ENCODE results near the gene SOX18. TPM values are rescaled to one million over a fixed set of nuclear protein-coding genes. Genes with fewer than 3 reads are reported as not detected.
"Not testable (repeated sequence)": the region's sequence is repeated elsewhere in the genome, so short reads cannot be mapped to it uniquely, and the experiment has no call there.

SOX18 gene
- polyA plus RNA-seq (ENCODE audit: low read depth in 6 of 6) = not detected

DNA sequence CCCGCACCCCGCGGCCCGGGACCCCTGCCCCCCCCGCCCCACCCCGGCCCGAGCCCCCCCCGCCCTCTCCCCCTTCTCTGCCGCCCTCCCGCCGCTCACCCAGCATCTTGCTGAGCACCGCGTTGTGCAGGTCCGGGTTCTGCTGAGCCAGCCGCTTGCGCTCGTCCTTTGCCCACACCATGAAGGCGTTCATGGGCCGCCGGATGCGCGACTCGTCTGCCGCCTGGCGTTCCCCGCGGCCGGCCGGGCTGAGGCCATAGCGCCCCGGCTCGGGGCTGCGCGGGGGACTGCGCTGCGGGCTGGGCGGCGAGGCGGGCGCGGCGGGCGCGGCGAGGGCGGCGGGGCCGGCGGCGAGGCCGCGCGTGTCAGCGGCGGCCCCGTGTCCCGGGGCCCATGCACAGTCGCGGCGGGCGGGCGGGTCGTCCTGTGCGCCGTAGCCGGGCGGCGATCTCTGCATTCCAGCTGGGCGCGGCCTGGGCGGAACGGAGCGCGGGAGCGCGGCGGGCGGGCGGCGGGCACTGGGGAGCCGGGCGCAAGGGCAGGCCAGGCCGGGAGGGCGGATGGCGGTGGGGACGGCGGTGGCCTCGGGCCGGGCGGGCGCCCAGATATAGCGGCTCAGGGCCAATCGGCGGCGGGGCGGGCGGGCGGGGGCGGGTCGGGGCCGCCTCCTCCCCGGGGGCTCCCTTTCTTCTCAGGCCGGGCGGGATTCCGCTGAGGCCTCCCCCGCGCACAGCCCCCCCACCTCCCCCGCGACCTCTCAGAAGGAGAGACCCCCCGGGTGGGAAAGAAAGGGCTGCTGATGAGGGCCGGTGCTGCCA, at the start of gene SOX18:
SOX18 (minus strand) TSS at position 580 of the 818 bp plus-strand sequence; CDS start at position 457, 123 bp downstream.
- H3K27ac Mint-ChIP-seq = no peak within 1 kb of the TSS

DNA sequence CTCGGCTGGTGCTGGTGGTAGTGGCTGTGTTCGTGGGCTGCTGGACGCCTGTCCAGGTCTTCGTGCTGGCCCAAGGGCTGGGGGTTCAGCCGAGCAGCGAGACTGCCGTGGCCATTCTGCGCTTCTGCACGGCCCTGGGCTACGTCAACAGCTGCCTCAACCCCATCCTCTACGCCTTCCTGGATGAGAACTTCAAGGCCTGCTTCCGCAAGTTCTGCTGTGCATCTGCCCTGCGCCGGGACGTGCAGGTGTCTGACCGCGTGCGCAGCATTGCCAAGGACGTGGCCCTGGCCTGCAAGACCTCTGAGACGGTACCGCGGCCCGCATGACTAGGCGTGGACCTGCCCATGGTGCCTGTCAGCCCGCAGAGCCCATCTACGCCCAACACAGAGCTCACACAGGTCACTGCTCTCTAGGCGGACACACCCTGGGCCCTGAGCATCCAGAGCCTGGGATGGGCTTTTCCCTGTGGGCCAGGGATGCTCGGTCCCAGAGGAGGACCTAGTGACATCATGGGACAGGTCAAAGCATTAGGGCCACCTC, 49.1 kb upstream of the SOX18 start:
- Mint-ChIP-seq H3K36me3 (peaks cover 0 to 8% of the 10 kb centered on the region in 2 donors), H3K27me3 (peaks cover 0 to 8% (median 3%) of the 10 kb centered on the region in 3 donors), H3K27ac (peak overlapping the region in 2 of 6 donors; percentile 0 to 67), H3K4me3 (no peak overlapping the region), H3K4me1 (peaks cover 16 to 21% (median 19%) of the 10 kb centered on the region in 3 donors), H3K9me3 (peaks cover 0 to 6% (median 0%) of the 10 kb centered on the region in 7 donors)
- ATAC-seq (ENCODE audit: low read depth in 2 of 2) = no peak
- no peak for DNase-seq

More for the DNA sequence above, at the start of gene SOX18:
- no peak for DNase-seq
- Mint-ChIP-seq H3K9me3 (no peaks in the 10 kb centered on the region), H3K36me3 (no peaks in the 10 kb centered on the region), H3K27me3 (peaks cover 24 to 78% (median 68%) of the 10 kb centered on the region in 3 donors), H3K4me3 (peak within 1 kb of the TSS in 7 of 8 donors; percentile 35 to 75 (median 64)), H3K4me1 (peaks cover 7 to 14% (median 9%) of the 10 kb centered on the region in 3 donors)
- ATAC-seq (ENCODE audit: low read depth in 2 of 2) = peak; percentile 59 to 67

DNA sequence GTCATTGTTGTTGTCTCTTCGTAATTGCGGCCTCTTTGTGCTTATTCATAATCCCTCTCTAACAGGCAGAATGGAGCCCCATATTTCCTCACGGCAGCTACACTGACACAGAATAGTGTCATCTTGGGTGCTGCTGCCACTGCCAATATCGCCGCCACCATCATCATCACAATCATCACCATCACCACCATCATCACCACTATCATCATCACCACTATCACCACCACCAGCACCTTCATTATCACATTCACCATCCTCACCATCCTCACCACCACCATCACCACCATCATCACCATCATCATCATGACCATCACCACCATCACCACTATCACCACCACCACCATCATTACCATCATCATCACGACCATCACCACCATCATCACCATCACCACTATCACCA, 47.1 kb upstream of the SOX18 start:
- peak overlapping the region in 1 of 6 donors; percentile 5 for H3K27ac Mint-ChIP-seq
- H3K4me3 Mint-ChIP-seq = no peak overlapping the region
- peaks cover 10 to 19% (median 19%) of the 10 kb centered on the region in 3 donors for H3K4me1 Mint-ChIP-seq
- H3K9me3 Mint-ChIP-seq = peaks cover 0 to 6% (median 0%) of the 10 kb centered on the region in 7 donors
- ATAC-seq (ENCODE audit: low read depth in 2 of 2) (no peak), DNase-seq (no peak)
- H3K27me3 Mint-ChIP-seq = peaks cover 0 to 4% (median 0%) of the 10 kb centered on the region in 3 donors
- H3K36me3 Mint-ChIP-seq = peaks cover 0 to 8% of the 10 kb centered on the region in 2 donors

DNA sequence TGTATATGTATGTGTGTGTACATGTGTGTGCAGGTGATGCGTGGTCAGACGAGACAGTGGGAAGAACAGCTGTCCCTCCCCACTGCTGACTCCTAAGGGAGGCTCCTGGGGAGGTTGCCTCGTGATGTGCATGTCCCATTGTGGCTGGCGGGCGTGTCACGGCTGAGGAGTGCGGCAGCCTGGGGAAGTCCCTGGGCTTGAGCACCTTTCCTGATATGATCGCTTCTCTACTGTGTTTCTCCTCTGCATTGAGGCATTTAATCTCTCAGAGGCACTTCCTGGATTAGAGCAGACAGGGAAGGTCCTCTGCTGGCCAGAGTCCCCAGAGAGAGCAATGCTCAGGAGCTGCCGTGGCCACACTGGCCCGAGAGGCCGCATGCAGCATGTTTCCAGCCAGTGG, 46.5 kb upstream of the SOX18 start:
- peaks cover 6 to 15% (median 13%) of the 10 kb centered on the region in 3 donors for H3K4me1 Mint-ChIP-seq
- peaks cover 0 to 8% of the 10 kb centered on the region in 2 donors for H3K36me3 Mint-ChIP-seq
- H3K4me3 Mint-ChIP-seq = no peak overlapping the region
- no peaks in the 10 kb centered on the region for H3K27me3 Mint-ChIP-seq
- peaks cover 0 to 6% (median 0%) of the 10 kb centered on the region in 7 donors for H3K9me3 Mint-ChIP-seq
- DNase-seq = no peak
- ATAC-seq (ENCODE audit: low read depth in 2 of 2) = no peak
- H3K27ac Mint-ChIP-seq = no peak overlapping the region

DNA sequence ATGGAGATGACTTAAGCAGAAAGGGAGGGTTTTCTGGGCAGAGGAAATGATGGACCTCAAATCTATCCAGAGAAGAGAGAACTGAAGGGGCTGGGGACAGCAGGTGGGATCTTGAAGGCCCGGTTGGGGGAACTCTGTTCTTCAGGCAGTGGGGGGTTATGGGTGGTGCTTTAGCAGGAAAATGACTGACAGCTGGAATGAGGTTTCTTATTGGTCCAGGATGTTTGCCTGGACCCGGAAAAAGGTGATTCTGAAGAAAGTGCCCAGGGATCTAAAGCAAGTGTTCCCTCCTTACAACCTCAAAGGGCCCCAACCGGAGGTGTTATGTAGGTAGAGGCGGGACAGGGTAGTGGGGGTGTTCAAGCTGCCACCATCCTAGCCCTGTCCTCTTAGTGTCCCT, 46.0 kb upstream of the SOX18 start:
- ATAC-seq (ENCODE audit: low read depth in 2 of 2) = no peak
- no peak for DNase-seq
- Mint-ChIP-seq H3K9me3 (peaks cover 0 to 6% (median 0%) of the 10 kb centered on the region in 7 donors), H3K4me3 (no peak overlapping the region), H3K36me3 (peaks cover 0 to 8% of the 10 kb centered on the region in 2 donors), H3K4me1 (peaks cover 6 to 15% (median 10%) of the 10 kb centered on the region in 3 donors), H3K27me3 (no peaks in the 10 kb centered on the region), H3K27ac (no peak overlapping the region)

DNA sequence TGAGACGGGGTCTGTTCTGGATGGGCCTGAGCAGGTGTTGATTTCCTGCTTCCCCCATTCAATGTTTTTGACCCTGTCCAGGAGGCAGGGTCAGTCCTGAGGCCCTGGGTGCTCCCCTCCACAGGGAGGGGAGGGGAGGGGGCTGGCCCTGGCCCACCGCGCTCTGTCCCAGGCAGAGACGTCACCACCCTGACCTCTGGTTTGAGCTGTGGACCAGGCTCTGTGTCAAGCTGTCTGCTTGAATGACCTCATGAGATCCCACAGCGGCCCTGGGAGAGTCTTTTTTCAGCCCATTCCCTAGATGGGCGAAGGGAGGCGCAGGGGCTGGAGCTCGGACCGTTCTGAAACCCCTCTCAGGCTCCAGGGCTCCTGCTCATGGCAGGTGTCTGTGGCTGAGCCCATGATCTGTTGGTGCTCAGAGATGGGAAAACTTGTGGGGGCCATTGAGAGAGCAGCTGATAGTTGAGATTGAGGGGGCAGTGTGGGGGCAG, 43.6 kb upstream of the SOX18 start:
- DNase-seq (no peak), ATAC-seq (ENCODE audit: low read depth in 2 of 2) (no peak)
- Mint-ChIP-seq H3K4me1 (peaks cover 2 to 18% (median 6%) of the 10 kb centered on the region in 3 donors), H3K27ac (peak overlapping the region in 2 of 6 donors; percentile 85 to 86), H3K27me3 (peaks cover 0 to 7% (median 0%) of the 10 kb centered on the region in 3 donors), H3K4me3 (no peak overlapping the region), H3K9me3 (peaks cover 0 to 6% (median 0%) of the 10 kb centered on the region in 7 donors), H3K36me3 (peaks cover 0 to 8% of the 10 kb centered on the region in 2 donors)

DNA sequence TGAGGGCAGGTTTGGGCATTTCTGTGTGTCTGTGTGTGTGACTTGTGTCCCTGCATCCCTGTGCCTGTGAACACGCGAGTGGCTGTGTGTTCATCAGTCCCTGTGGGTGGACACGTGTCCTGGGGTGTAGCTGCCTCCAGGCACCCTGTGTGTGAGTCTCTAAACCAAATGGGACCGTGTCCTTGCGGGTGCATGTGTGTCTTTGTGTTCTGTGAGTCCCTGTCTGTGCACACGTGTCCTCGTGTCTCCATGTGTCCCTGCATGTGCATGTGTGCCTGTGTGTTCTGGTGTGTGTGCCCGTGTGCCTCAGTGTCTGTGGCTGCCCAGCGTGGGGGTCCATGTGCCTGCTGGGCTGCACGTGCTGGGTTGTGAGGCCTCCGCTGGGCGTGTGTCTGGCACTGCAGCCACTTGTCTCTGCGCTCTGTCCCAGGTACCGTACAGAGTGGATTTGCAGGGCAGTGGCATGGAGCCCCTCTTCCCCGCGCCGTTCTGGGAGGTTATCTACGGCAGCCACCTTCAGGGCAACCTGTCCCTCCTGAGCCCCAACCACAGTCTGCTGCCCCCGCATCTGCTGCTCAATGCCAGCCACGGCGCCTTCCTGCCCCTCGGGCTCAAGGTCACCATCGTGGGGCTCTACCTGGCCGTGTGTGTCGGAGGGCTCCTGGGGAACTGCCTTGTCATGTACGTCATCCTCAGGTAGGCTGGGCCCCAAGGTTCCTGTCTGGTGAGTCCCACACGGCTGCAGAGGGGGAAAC, 43.0 kb upstream of the SOX18 start:
- peaks cover 0 to 8% of the 10 kb centered on the region in 2 donors for H3K36me3 Mint-ChIP-seq
- no peak overlapping the region for H3K4me3 Mint-ChIP-seq
- H3K27ac Mint-ChIP-seq = no peak overlapping the region
- DNase-seq (no peak), ATAC-seq (ENCODE audit: low read depth in 2 of 2) (no peak)
- peaks cover 0 to 6% (median 3%) of the 10 kb centered on the region in 7 donors for H3K9me3 Mint-ChIP-seq
- peaks cover 2 to 18% (median 6%) of the 10 kb centered on the region in 3 donors for H3K4me1 Mint-ChIP-seq
- peaks cover 0 to 7% (median 0%) of the 10 kb centered on the region in 3 donors for H3K27me3 Mint-ChIP-seq

DNA sequence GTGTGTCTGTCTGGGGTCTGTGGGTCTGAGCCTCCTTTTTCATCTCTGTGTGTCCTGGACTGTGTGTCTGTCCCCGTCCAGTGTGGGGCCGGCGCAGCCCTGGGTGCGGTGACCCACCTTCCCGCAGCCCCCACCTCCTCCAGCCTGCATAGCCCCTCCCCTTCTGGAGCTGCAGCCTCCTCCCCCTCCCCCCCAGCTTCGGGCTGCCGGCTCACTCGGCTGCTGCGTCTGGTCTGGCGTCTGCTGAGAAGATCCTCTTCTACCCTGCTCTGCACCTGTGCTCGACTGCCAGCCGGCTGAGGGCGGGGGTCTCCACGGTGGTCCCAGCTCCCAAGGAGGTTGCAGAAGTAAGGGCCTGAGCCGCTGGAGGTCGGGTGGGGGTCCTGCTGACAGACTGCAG, 42.3 kb upstream of the SOX18 start:
- DNase-seq (no peak), ATAC-seq (ENCODE audit: low read depth in 2 of 2) (no peak)
- no peak overlapping the region for H3K27ac Mint-ChIP-seq
- peaks cover 0 to 7% (median 0%) of the 10 kb centered on the region in 3 donors for H3K27me3 Mint-ChIP-seq
- H3K4me1 Mint-ChIP-seq = peaks cover 2 to 15% (median 6%) of the 10 kb centered on the region in 3 donors
- peaks cover 0 to 4% of the 10 kb centered on the region in 2 donors for H3K36me3 Mint-ChIP-seq
- peaks cover 0 to 6% (median 3%) of the 10 kb centered on the region in 7 donors for H3K9me3 Mint-ChIP-seq
- peak overlapping the region in 1 of 8 donors; percentile 15 for H3K4me3 Mint-ChIP-seq

DNA sequence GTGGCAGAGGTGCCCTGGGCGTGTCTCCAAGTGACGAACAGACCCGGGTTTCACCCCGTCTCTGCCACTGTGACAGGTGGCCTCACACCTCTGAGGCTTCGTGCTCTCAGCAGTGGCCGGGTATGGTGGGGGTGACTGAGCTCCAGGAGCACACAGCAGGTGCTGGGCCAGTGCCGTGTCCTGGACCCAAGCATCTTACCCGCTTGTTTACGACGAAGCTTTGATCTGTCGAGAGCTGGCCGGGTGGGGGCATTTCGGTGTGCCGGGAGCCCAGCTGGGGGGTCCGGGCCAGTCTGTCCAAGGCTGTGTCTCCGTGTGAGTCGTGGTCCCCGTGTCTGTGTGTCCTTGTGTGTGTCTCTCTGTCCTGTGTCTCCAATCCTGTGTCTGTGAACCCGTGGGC, 41.9 kb upstream of the SOX18 start:
- no peak for ATAC-seq (ENCODE audit: low read depth in 2 of 2)
- no peak for DNase-seq
- Mint-ChIP-seq H3K27me3 (peaks cover 0 to 7% (median 0%) of the 10 kb centered on the region in 3 donors), H3K9me3 (peaks cover 0 to 7% (median 0%) of the 10 kb centered on the region in 7 donors), H3K4me3 (no peak overlapping the region), H3K27ac (no peak overlapping the region), H3K36me3 (no peaks in the 10 kb centered on the region), H3K4me1 (peaks cover 2 to 12% (median 6%) of the 10 kb centered on the region in 3 donors)

DNA sequence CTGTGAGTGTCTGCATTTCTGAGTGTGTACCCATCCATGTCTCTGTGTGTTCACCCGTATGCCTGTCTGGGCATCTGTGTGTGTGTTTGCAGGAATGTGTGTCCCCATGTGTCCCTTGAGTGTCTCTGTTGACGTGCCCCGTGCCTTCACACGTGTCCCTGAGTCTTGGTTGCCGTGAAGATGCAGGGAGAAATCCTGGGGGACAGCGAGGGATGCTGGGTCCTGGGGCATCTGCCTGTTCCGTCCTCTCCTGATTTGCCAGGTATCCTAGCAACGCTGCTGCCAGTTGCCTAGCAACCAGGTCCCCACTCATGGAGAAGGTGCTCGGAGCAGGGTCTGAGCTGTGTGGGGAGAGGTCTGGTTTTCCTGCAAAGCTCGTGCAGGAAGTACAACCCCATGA, 40.7 kb upstream of the SOX18 start:
- Mint-ChIP-seq H3K4me3 (no peak overlapping the region), H3K27me3 (peaks cover 0 to 7% (median 1%) of the 10 kb centered on the region in 3 donors), H3K9me3 (peaks cover 0 to 7% (median 0%) of the 10 kb centered on the region in 7 donors), H3K36me3 (no peaks in the 10 kb centered on the region), H3K4me1 (peaks cover 2 to 12% (median 7%) of the 10 kb centered on the region in 3 donors), H3K27ac (no peak overlapping the region)
- DNase-seq = no peak
- no peak for ATAC-seq (ENCODE audit: low read depth in 2 of 2)

DNA sequence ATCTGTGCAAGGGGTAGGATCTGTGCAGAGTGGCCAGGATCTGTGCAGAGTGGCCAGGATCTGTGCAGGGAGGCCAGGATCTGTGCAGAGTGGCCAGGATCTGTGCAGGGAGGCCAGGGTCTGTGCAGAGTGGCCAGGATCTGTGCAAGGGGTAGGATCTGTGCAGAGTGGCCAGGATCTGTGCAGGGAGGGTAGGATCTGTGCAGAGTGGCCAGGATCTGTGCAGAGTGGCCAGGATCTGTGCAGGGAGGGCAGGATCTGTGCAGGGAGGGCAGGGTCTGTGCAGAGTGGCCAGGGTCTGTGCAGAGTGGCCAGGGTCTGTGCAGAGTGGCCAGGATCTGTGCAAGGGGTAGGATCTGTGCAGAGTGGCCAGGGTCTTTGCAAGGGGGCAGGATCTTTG, 39.1 kb upstream of the SOX18 start:
- H3K36me3 Mint-ChIP-seq; H3K27ac Mint-ChIP-seq; DNase-seq; H3K4me3 Mint-ChIP-seq; ATAC-seq (ENCODE audit: low read depth in 2 of 2); H3K9me3 Mint-ChIP-seq: not testable (repeated sequence)
- Mint-ChIP-seq H3K4me1 (peaks cover 7 to 19% (median 18%) of the 10 kb centered on the region in 3 donors), H3K27me3 (peaks cover 6 to 13% (median 7%) of the 10 kb centered on the region in 3 donors)

DNA sequence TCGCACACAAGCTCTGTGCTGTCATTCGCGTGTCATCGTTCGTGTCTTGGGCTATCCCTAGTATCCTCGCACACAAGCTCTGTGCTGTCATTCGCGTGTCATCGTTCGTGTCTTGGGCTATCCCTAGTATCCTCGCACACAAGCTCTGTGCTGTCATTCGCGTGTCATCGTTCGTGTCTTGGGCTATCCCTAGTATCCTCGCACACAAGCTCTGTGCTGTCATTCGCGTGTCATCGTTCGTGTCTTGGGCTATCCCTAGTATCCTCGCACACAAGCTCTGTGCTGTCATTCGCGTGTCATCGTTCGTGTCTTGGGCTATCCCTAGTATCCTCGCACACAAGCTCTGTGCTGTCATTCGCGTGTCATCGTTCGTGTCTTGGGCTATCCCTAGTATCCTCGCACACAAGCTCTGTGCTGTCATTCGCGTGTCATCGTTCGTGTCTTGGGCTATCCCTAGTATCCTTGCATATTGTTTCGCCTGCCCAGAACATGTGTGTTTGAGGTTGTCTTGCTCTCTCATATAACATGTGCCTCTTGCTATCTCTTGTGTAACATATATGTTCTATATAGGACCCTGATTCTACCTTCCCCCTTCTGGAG, 37.9 kb upstream of the SOX18 start:
- H3K9me3 Mint-ChIP-seq; DNase-seq; H3K4me3 Mint-ChIP-seq; ATAC-seq (ENCODE audit: low read depth in 2 of 2); H3K27ac Mint-ChIP-seq; H3K36me3 Mint-ChIP-seq: not testable (repeated sequence)
- Mint-ChIP-seq H3K27me3 (peaks cover 6 to 13% (median 7%) of the 10 kb centered on the region in 3 donors), H3K4me1 (peaks cover 15 to 28% (median 26%) of the 10 kb centered on the region in 3 donors)
